WI38 (cell line): ENCODE results near the gene VAPB.
"Not testable (repeated sequence)": the region's sequence is repeated elsewhere in the genome, so short reads cannot be mapped to it uniquely, and the experiment has no call there.

Source experiments
- H3K4me3 ChIP-seq: 2 replicates; pipeline ENCODE4 v1.5.1; 2011; ENCODE audit warnings: low read depth, mild to moderate bottlenecking, control low read depth, low read length
- CTCF ChIP-seq: IDR thresholded peaks from 2 replicates; pipeline ENCODE4 v1.5.1; 2012; ENCODE audit warnings: low read depth, mild to moderate bottlenecking, control low read depth, low read length

The VAPB gene

GRCh38 chr20:58407201-58407873 is 18.3 kb downstream of the VAPB start:
- no peak overlapping the region for H3K4me3 ChIP-seq
- no peak for TF ChIP-seq CTCF

GRCh38 chr20:58407966-58408557 is 19.0 kb downstream of the VAPB start:
- no peak for TF ChIP-seq CTCF
- no peak overlapping the region for H3K4me3 ChIP-seq

- no peak for TF ChIP-seq CTCF
- no peak overlapping the region for H3K4me3 ChIP-seq
Observed at GRCh38 chr20:58408603-58409246, 19.7 kb downstream of the VAPB start.

GRCh38 chr20:58414216-58414615 is 25.2 kb downstream of the VAPB start:
- not testable (repeated sequence) for H3K4me3 ChIP-seq

GRCh38 chr20:58414786-58415185 is 25.8 kb downstream of the VAPB start:
- not testable (repeated sequence) for H3K4me3 ChIP-seq

GRCh38 chr20:58416057-58416456 is 27.0 kb downstream of the VAPB start:
- no peak for TF ChIP-seq CTCF
- H3K4me3 ChIP-seq: no peak overlapping the region

GRCh38 chr20:58416835-58417234 is 27.8 kb downstream of the VAPB start:
- no peak overlapping the region for H3K4me3 ChIP-seq
- no peak for TF ChIP-seq CTCF

- H3K4me3 ChIP-seq: no peak overlapping the region
- TF ChIP-seq CTCF: no peak
Observed at GRCh38 chr20:58417438-58417837, 28.4 kb downstream of the VAPB start.
